ENCODE measurements around the gene TMEM212. TPM values are rescaled to one million over a fixed set of nuclear protein-coding genes. Genes with fewer than 3 reads are reported as not detected.
"Not testable (repeated sequence)": the region's sequence is repeated elsewhere in the genome, so short reads cannot be mapped to it uniquely, and the experiment has no call there.

Gene TMEM212
- total and polyA plus RNA-seq, 2 donors (not counting 1 experiment from before 2014, with no cell fraction given) = not detected

DNA sequence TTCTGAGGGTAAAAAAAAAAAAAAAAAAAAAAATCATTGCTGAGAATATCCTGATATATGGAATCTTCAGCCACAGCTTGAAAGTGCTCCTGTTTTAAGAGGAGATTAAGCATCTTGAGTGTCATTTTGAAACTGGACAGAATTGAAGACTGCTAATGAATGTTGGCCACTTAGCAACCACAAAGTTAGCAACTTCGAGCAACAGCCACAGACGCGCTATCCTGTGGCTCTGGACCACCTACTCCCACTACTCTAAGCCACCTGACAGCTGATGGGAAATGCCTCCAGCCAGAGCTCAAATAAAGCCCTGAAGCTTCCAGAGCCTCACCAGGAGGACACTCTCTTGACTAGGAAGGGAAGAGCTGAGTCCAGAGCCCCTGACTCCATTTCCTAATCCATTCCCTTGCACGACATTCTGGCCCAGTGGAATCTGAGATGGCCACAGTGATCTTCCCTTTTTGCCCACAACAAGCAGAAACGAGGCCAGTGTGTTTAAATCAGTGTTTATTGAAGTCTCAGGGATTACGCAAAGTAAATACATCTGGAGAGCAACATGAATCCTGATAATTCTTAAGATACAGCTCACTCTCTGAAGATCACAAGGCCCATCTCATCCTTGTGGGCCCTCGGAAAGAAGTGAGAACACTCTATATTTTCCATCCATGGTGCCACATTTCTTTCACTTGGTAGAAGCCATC, 58.6 kb downstream of the TMEM212 start:
- no peak overlapping the region for H3K4me3 Mint-ChIP-seq
- intact Hi-C loops (cut with micrococcal nuclease) = no loop called here
- peaks cover 7% of the 10 kb centered on the region for H3K27me3 Mint-ChIP-seq
- Histone ChIP-seq H4K20me1 (ENCODE audit: control insufficient read depth, insufficient read depth, low read length, poor library complexity, severe bottlenecking) (no peaks in the 10 kb centered on the region), H3K9me3 (ENCODE audit: control extremely low read depth in 1 of 3, control insufficient read depth in 2 of 3, insufficient read depth in 1 of 3, low read length in 2 of 3) (no peaks in the 10 kb centered on the region), H3K27me3 (replicated peaks in 1 of 4; ENCODE audit: control extremely low read depth in 1 of 4, control insufficient read depth in 3 of 4, insufficient read depth in 4 of 4, low read length in 3 of 4) (no peaks in the 10 kb centered on the region), H3K4me1 (ENCODE audit: control insufficient read depth in 2 of 2, insufficient read depth in 2 of 2, low read length in 2 of 2) (no peaks in the 10 kb centered on the region), H3K36me3 (replicated peaks in 1 of 2; ENCODE audit: control extremely low read depth in 1 of 2, control insufficient read depth in 1 of 2, extremely low read depth in 1 of 2, insufficient read depth in 2 of 2, low read length in 1 of 2) (no peaks in the 10 kb centered on the region), H3K4me2 (replicated peaks; ENCODE audit: low read depth, low read length, poor library complexity, severe bottlenecking) (no peak overlapping the region), H3K4me3 (ENCODE audit: control extremely low read depth in 1 of 5, extremely low read depth in 1 of 5, insufficient read depth in 1 of 5, low read depth in 2 of 5, low read length in 4 of 5) (no peak overlapping the region), H3K9ac (ENCODE audit: low read length) (no peak overlapping the region), H3K27ac (ENCODE audit: low read length in 2 of 2) (no peak overlapping the region), H2AFZ (ENCODE audit: insufficient read depth, low read depth, low read length, poor library complexity, severe bottlenecking) (no peak overlapping the region), H3K79me2 (ENCODE audit: control insufficient read depth, insufficient read depth, low read length) (no peaks in the 10 kb centered on the region)
- H3K9me3 Mint-ChIP-seq (ENCODE audit: insufficient read depth) = no peaks in the 10 kb centered on the region
- H3K4me1 Mint-ChIP-seq = no peaks in the 10 kb centered on the region
- no peak overlapping the region for H3K27ac Mint-ChIP-seq
- WGBS (ENCODE audit: insufficient coverage) = 84% methylated on average over 5 of the region's 7 CpGs
- TF ChIP-seq CTCF (IDR thresholded peaks at IDR 0.05) = no peak
- TF ChIP-seq EZH2 (IDR thresholded peaks at IDR 0.05; ENCODE audit: borderline replicate concordance, insufficient read depth, low read depth, low read length, poor library complexity, severe bottlenecking) = no peak
- ChIA-PET CTCF (no interaction called here), POLR2A (no interaction called here)
- ATAC-seq (ENCODE audit: low read depth) (no peak), DNase-seq (no peak)

GRCh38 chr3:171904829-171905228, 61.7 kb downstream of the TMEM212 start:
- CTCF ChIA-PET = no interaction called here
- Histone ChIP-seq H3K9ac (ENCODE audit: low read length) (no peak overlapping the region), H2AFZ (ENCODE audit: insufficient read depth, low read depth, low read length, poor library complexity, severe bottlenecking) (no peak overlapping the region), H4K20me1 (ENCODE audit: control insufficient read depth, insufficient read depth, low read length, poor library complexity, severe bottlenecking) (no peaks in the 10 kb centered on the region), H3K4me2 (replicated peaks; ENCODE audit: low read depth, low read length, poor library complexity, severe bottlenecking) (no peak overlapping the region), H3K36me3 (replicated peaks in 1 of 2; ENCODE audit: control extremely low read depth in 1 of 2, control insufficient read depth in 1 of 2, extremely low read depth in 1 of 2, insufficient read depth in 2 of 2, low read length in 1 of 2) (no peaks in the 10 kb centered on the region), H3K4me3 (ENCODE audit: control extremely low read depth in 1 of 5, extremely low read depth in 1 of 5, insufficient read depth in 1 of 5, low read depth in 2 of 5, low read length in 4 of 5) (no peak overlapping the region), H3K27ac (ENCODE audit: low read length in 2 of 2) (no peak overlapping the region), H3K27me3 (replicated peaks in 1 of 4; ENCODE audit: control extremely low read depth in 1 of 4, control insufficient read depth in 3 of 4, insufficient read depth in 4 of 4, low read length in 3 of 4) (no peaks in the 10 kb centered on the region), H3K9me3 (ENCODE audit: control extremely low read depth in 1 of 3, control insufficient read depth in 2 of 3, insufficient read depth in 1 of 3, low read length in 2 of 3) (no peaks in the 10 kb centered on the region), H3K79me2 (ENCODE audit: control insufficient read depth, insufficient read depth, low read length) (no peaks in the 10 kb centered on the region), H3K4me1 (ENCODE audit: control insufficient read depth in 2 of 2, insufficient read depth in 2 of 2, low read length in 2 of 2) (no peaks in the 10 kb centered on the region)
- POLR2A ChIA-PET = no interaction called here
- WGBS (ENCODE audit: insufficient coverage) = 94% methylated on average over 2 of the region's 3 CpGs
- no peak for ATAC-seq (ENCODE audit: low read depth)
- TF ChIP-seq EZH2 (IDR thresholded peaks at IDR 0.05; ENCODE audit: borderline replicate concordance, insufficient read depth, low read depth, low read length, poor library complexity, severe bottlenecking) = no peak
- TF ChIP-seq CTCF (IDR thresholded peaks at IDR 0.05) = no peak
- intact Hi-C loops (cut with micrococcal nuclease) = no loop called here
- Mint-ChIP-seq H3K4me3 (no peak overlapping the region), H3K27ac (no peak overlapping the region), H3K9me3 (ENCODE audit: insufficient read depth) (no peaks in the 10 kb centered on the region), H3K27me3 (peaks cover 7% of the 10 kb centered on the region), H3K4me1 (no peaks in the 10 kb centered on the region)
- DNase-seq = no peak

GRCh38 chr3:171906503-171906902, 63.4 kb downstream of the TMEM212 start:
- H3K4me1 ChIP-seq (ENCODE audit: control insufficient read depth in 2 of 2, insufficient read depth in 2 of 2, low read length in 2 of 2); H3K4me3 Mint-ChIP-seq; H3K27me3 ChIP-seq (replicated peaks in 1 of 4; ENCODE audit: control extremely low read depth in 1 of 4, control insufficient read depth in 3 of 4, insufficient read depth in 4 of 4, low read length in 3 of 4); H3K27ac ChIP-seq (ENCODE audit: low read length in 2 of 2); H3K4me2 ChIP-seq (replicated peaks; ENCODE audit: low read depth, low read length, poor library complexity, severe bottlenecking); H3K27me3 Mint-ChIP-seq; H3K9me3 ChIP-seq (ENCODE audit: control extremely low read depth in 1 of 3, control insufficient read depth in 2 of 3, insufficient read depth in 1 of 3, low read length in 2 of 3); H3K4me1 Mint-ChIP-seq; DNase-seq; H4K20me1 ChIP-seq (ENCODE audit: control insufficient read depth, insufficient read depth, low read length, poor library complexity, severe bottlenecking); CTCF ChIA-PET; H3K27ac Mint-ChIP-seq; ATAC-seq (ENCODE audit: low read depth); H2AFZ ChIP-seq (ENCODE audit: insufficient read depth, low read depth, low read length, poor library complexity, severe bottlenecking); H3K4me3 ChIP-seq (ENCODE audit: control extremely low read depth in 1 of 5, extremely low read depth in 1 of 5, insufficient read depth in 1 of 5, low read depth in 2 of 5, low read length in 4 of 5); POLR2A ChIA-PET; H3K79me2 ChIP-seq (ENCODE audit: control insufficient read depth, insufficient read depth, low read length); intact Hi-C loops (cut with micrococcal nuclease); H3K9me3 Mint-ChIP-seq (ENCODE audit: insufficient read depth); H3K9ac ChIP-seq (ENCODE audit: low read length); H3K36me3 ChIP-seq (replicated peaks in 1 of 2; ENCODE audit: control extremely low read depth in 1 of 2, control insufficient read depth in 1 of 2, extremely low read depth in 1 of 2, insufficient read depth in 2 of 2, low read length in 1 of 2): not testable (repeated sequence)
- 97% methylated on average over 3 of the region's 6 CpGs for WGBS (ENCODE audit: insufficient coverage)
